Right atrium auricular region (tissue), 2 donors: ENCODE data around the gene RPS21. TPM values are rescaled to one million over a fixed set of nuclear protein-coding genes. Genes with fewer than 3 reads are reported as not detected.

Source experiments
- DNase-seq: peaks from one replicate; pipeline ENCODE4 v3.0.0-alpha.2; 2019; ENCODE audit warnings: low spot score
- H3K27ac ChIP-seq, 2 donors: fragments of 200-600 bp; sonication (generic); 1 replicate in 1 of 2; 2 replicates in 1 of 2; pipeline ENCODE4 v1.5.1; 2016 to 2019
- H3K27me3 ChIP-seq, 2 donors: fragments of 200-600 bp; sonication (generic); one replicate each; pipeline versions ENCODE4 v1.5.1 to v1.6.0; 2017 to 2019
- H3K36me3 ChIP-seq: fragments of 200-600 bp; sonication (generic); one replicate; pipeline ENCODE4 v1.5.1; 2016
- H3K4me1 ChIP-seq, 2 donors: fragments of 200-600 bp; sonication (generic); one replicate each; pipeline versions ENCODE4 v1.5.1 to v1.6.0; 2017 to 2019
- H3K4me3 ChIP-seq, 2 donors: fragments of 200-600 bp; sonication (generic); 1 replicate in 1 of 2; 2 replicates in 1 of 2; pipeline ENCODE4 v1.5.1; 2017 to 2019; ENCODE audit warnings: mild to moderate bottlenecking in 1 of 2, moderate library complexity in 1 of 2
- H3K9me3 ChIP-seq, 2 donors: fragments of 200-600 bp; sonication (generic); one replicate each; pipeline ENCODE4 v1.5.1; 2019
- total RNA-seq, 2 donors: library from RNA; depleted of rRNA; stranded (reverse); fragments of >200 nt; gene quantifications; one replicate each; pipeline ENCODE4 v1.1.0, GENCODE V29; 2016
- TF ChIP-seq, protein P1 (sequence below), 2 donors: fragments of 200-600 bp; sonication (generic); IDR thresholded peaks; one replicate each; pipeline ENCODE4 v1.5.1; 2019; ENCODE audit warnings: antibody characterized with exemption in 2 of 2

The RPS21 gene
- total RNA-seq, 2 donors from 2014 or later: 1,510 to 1,937 TPM

DNA sequence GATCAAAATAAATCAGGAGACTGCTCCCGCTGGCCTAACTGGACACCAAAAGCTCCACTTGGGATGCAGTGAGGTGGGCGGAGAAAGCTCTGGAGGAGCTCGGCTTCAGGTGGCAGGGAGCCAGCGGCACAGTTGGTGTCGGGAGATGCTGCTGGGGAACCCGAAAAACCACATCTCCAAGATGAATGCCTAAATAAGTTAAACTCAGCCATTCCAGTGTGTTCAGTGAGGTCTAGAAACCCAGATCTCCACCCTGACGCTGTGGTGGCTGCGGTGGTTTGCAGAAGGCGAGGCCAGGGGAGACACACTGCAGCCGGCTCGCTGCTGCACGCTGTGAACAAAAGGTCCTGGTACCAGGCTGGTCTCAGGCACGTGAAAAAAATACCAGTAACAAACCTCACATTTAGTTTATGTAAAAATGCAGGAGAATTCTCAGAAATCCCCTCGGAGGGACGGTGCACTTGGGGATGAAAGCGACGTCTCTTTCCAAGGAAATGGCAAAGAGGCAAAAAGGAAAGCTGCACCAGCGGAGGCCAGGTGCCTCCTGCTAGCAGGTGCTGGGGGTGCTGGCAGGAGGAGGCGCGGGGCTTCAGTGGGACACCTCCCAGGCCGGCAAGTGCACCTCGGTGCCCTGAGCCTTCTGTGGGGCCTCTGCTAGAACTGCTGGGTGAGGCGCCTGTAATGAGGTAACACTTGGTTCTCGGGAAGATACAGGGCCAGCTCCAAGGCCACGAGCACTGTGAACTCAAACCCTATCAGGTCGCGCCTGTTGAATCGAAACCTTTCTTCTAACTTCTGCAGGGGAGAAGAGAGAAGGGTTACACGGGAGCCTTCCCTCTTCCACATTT lies 3.6 kb downstream of the RPS21 start:
- TF ChIP-seq, protein P1, sequence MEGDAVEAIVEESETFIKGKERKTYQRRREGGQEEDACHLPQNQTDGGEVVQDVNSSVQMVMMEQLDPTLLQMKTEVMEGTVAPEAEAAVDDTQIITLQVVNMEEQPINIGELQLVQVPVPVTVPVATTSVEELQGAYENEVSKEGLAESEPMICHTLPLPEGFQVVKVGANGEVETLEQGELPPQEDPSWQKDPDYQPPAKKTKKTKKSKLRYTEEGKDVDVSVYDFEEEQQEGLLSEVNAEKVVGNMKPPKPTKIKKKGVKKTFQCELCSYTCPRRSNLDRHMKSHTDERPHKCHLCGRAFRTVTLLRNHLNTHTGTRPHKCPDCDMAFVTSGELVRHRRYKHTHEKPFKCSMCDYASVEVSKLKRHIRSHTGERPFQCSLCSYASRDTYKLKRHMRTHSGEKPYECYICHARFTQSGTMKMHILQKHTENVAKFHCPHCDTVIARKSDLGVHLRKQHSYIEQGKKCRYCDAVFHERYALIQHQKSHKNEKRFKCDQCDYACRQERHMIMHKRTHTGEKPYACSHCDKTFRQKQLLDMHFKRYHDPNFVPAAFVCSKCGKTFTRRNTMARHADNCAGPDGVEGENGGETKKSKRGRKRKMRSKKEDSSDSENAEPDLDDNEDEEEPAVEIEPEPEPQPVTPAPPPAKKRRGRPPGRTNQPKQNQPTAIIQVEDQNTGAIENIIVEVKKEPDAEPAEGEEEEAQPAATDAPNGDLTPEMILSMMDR (IDR thresholded peaks at IDR 0.05): no peak
- Histone ChIP-seq H3K27me3 (no peaks in the 10 kb centered on the region), H3K9me3 (no peaks in the 10 kb centered on the region), H3K4me1 (peaks cover 0 to 19% of the 10 kb centered on the region in 2 donors), H3K4me3 (no peak overlapping the region), H3K27ac (no peak overlapping the region), H3K36me3 (peaks cover 51% of the 10 kb centered on the region)
- DNase-seq: no peak

DNA sequence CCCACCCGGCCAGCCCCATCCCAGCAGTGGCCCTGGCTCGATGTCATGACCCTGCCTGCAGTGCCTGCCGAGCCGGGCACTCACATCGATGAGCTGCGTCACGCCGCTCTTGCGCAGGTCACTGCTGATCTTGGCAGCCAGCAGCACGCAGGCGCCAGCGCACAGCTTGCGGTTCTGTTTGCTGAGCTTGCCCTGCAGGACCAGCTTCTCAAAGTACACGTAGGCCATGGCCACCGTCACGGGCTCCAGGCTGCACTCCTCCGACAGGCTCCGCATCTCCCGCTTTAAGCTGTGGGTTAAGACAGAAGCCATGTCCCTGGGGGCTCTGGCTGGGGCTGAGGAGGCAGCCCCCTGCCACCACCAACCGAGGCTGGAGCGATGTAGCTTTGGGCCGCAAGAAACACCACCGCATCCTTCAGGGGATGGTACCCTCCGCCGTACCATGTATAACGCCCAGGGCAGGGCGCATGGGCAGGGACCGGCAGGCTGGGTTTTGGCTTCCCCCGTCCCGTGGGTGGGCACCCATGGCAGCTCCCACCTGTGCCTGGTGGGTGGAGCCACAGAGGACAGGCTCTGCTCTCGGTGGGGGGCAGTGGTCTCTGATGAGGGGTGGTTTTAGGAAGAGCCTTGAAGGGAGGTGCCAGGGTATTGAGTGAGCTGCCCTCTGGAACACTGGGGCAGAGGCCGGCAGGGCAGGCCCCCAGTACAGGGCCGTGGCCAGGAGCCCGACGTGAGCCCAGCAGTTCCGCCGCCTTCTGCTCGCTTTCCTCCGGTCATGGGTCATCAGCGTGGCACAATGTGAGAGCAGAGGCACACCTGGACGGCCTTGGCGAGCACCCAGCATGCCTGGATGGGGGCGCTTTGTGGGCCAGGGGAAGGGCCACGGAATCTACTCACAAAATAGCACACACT lies 4.5 kb downstream of the RPS21 start:
- no peaks in the 10 kb centered on the region for H3K27me3 ChIP-seq
- TF ChIP-seq, protein P1 (IDR thresholded peaks at IDR 0.05): no peak
- H3K27ac ChIP-seq: no peak overlapping the region
- H3K36me3 ChIP-seq: peaks cover 59% of the 10 kb centered on the region
- H3K9me3 ChIP-seq: no peaks in the 10 kb centered on the region
- H3K4me3 ChIP-seq: no peak overlapping the region
- DNase-seq: no peak
- peaks cover 0 to 10% of the 10 kb centered on the region in 2 donors for H3K4me1 ChIP-seq

DNA sequence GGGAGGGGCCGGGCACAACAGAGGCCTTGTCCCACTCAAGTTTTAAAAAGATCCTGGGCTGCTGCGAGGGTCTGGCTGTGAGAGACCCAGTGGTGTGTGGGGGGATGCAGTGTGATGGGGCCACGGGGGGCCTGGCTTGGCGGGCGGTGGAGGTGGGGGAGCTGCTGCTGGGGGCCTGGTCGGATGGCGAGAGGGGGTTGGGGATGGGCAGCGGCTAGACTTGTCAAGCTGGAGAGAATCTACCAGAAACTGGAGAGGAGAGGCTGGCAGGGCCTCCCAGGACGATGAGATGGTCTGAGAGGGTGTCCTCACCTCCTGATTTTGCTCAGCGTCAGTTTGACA lies 5.1 kb downstream of the RPS21 start:
- Histone ChIP-seq H3K27me3 (no peaks in the 10 kb centered on the region), H3K4me3 (no peak overlapping the region), H3K27ac (no peak overlapping the region), H3K9me3 (no peaks in the 10 kb centered on the region), H3K4me1 (peaks cover 0 to 10% of the 10 kb centered on the region in 2 donors), H3K36me3 (peaks cover 60% of the 10 kb centered on the region)
- no peak for DNase-seq
- TF ChIP-seq, protein P1 (IDR thresholded peaks at IDR 0.05): no peak

DNA sequence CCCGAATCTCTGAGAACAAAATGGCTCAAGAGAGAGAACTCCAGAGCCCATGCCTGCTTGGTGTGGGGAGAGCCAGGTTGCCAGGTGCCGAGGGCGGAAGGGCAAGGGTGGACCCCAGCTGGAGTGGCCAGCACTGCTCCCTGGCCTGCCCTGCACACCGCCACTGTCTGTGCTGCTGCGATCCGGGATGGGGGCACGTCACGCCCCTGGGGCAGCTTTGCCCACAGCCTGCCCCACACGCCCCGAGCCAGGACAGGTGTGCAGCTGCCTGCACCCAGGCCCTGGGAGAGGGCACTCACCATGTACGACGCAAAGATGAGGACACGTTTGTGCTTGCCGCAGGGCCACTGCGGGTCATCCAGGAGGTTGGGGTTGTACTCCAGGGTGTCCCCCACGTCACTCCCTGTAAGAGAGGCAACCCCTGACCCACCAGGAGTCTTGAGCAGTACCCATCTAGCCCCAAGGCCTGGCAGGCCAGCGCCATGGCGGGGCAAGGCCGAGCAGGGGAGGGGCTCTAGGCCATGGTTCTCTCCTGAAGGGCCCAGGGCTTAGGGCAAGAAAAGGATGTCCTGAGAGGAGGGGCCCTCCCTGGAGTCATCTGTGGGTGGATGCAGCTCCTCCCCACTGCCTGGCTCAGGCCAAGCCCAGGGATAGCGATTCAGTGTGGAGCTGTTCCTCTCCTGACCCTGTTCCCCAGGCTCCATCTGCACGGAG lies 5.9 kb downstream of the RPS21 start:
- Histone ChIP-seq H3K4me3 (no peak overlapping the region), H3K9me3 (no peaks in the 10 kb centered on the region), H3K4me1 (peaks cover 0 to 4% of the 10 kb centered on the region in 2 donors), H3K36me3 (peaks cover 59% of the 10 kb centered on the region), H3K27me3 (no peaks in the 10 kb centered on the region), H3K27ac (no peak overlapping the region)
- DNase-seq: no peak
- TF ChIP-seq, protein P1 (IDR thresholded peaks at IDR 0.05): no peak

DNA sequence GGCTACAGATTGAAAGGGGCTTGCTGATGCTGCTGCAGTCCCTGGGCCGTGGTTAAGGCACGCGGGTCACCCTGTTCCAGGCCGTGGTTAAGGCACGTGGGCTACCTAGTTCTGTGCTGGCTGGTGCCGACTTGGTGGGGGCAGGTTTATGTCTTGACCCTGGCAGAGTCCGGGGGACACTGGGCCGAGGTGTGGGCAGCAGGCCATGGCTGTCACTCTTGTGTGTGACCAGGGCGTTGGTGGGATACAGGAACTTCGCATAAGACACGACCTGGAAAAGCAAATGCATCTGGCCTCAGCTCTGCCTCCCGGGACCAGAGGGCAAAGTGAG lies 6.4 kb downstream of the RPS21 start:
- Histone ChIP-seq H3K27ac (no peak overlapping the region), H3K36me3 (peaks cover 54% of the 10 kb centered on the region), H3K9me3 (no peaks in the 10 kb centered on the region), H3K4me1 (no peaks in the 10 kb centered on the region), H3K27me3 (no peaks in the 10 kb centered on the region), H3K4me3 (no peak overlapping the region)
- TF ChIP-seq, protein P1 (IDR thresholded peaks at IDR 0.05): no peak
- no peak for DNase-seq
